Tibial nerve (tissue), 4 donors: ENCODE measurements around the gene MOB1A.

ENCODE experiments used
- EP300 ChIP-seq, 2 donors: sonication (generic); formaldehyde crosslinking; IDR thresholded peaks; one replicate each; pipeline ENCODE4 v1.6.1; 2017; ENCODE audit warnings: antibody characterized with exemption in 2 of 2, mild to moderate bottlenecking in 1 of 2
- POLR2A ChIP-seq, 2 donors: fragments of 450-650 bp; IDR thresholded peaks; one replicate each; pipeline ENCODE4 v1.6.1; 2017; ENCODE audit warnings: antibody characterized with exemption in 2 of 2, mild to moderate bottlenecking in 2 of 2, moderate library complexity in 2 of 2
- TF ChIP-seq, protein P1 (sequence below), 5 experiments: fragments of 200-600 bp in 3 of 5; fragments of 450-650 bp in 2 of 5; sonication (generic) in 3 of 5; IDR thresholded peaks; one replicate each; pipeline ENCODE4 v1.5.1; 2016 to 2019; ENCODE audit warnings: antibody characterized with exemption in 5 of 5, mild to moderate bottlenecking in 3 of 5, moderate library complexity in 2 of 5

GRCh38 chr2:74168739-74169138 lies 9.9 kb downstream of the MOB1A start:
- TF ChIP-seq, protein P1, sequence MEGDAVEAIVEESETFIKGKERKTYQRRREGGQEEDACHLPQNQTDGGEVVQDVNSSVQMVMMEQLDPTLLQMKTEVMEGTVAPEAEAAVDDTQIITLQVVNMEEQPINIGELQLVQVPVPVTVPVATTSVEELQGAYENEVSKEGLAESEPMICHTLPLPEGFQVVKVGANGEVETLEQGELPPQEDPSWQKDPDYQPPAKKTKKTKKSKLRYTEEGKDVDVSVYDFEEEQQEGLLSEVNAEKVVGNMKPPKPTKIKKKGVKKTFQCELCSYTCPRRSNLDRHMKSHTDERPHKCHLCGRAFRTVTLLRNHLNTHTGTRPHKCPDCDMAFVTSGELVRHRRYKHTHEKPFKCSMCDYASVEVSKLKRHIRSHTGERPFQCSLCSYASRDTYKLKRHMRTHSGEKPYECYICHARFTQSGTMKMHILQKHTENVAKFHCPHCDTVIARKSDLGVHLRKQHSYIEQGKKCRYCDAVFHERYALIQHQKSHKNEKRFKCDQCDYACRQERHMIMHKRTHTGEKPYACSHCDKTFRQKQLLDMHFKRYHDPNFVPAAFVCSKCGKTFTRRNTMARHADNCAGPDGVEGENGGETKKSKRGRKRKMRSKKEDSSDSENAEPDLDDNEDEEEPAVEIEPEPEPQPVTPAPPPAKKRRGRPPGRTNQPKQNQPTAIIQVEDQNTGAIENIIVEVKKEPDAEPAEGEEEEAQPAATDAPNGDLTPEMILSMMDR (IDR thresholded peaks at IDR 0.05), result no peak
- no peak for TF ChIP-seq EP300 (IDR thresholded peaks at IDR 0.05)
- no peak for TF ChIP-seq POLR2A (IDR thresholded peaks at IDR 0.05)
